NCI-H187 treated with DMSO at 0.1 percent for 48 hours (cell line): ENCODE data around the gene TMEM233.

Experiments used
- DNase-seq: peaks from one replicate; lab custom pipeline; 2025; lab: John Stamatoyannopoulos, UW

TMEM233 gene

GRCh38 chr12:119681728-119682638 lies 88.4 kb downstream of the TMEM233 start:
- DNase-seq: no peak

GRCh38 chr12:119682639-119683252 lies 89.2 kb downstream of the TMEM233 start:
- no peak for DNase-seq

GRCh38 chr12:119683413-119683812 lies 89.8 kb downstream of the TMEM233 start:
- no peak for DNase-seq

- no peak for DNase-seq
These were observed 90.2 kb downstream of the TMEM233 start for GRCh38 chr12:119683816-119684215.

GRCh38 chr12:119684711-119685369 lies 91.3 kb downstream of the TMEM233 start:
- no peak for DNase-seq

GRCh38 chr12:119685375-119685774 lies 91.8 kb downstream of the TMEM233 start:
- no peak for DNase-seq

GRCh38 chr12:119686355-119686754 lies 92.8 kb downstream of the TMEM233 start:
- no peak for DNase-seq

- no peak for DNase-seq
These were observed 93.2 kb downstream of the TMEM233 start for GRCh38 chr12:119686776-119687175.

- DNase-seq: no peak
These were observed 93.8 kb downstream of the TMEM233 start for GRCh38 chr12:119687406-119687805.

GRCh38 chr12:119687879-119688278 lies 94.3 kb downstream of the TMEM233 start:
- DNase-seq: no peak

GRCh38 chr12:119689935-119690500 lies 96.4 kb downstream of the TMEM233 start:
- no peak for DNase-seq

GRCh38 chr12:119691202-119691810 lies 97.7 kb downstream of the TMEM233 start:
- no peak for DNase-seq

- DNase-seq: no peak
These were observed 98.8 kb downstream of the TMEM233 start for GRCh38 chr12:119692410-119692809.
